WTC11 (cell line): ENCODE results near the gene NPLOC4. TPM values are rescaled to one million over a fixed set of nuclear protein-coding genes. Genes with fewer than 3 reads are reported as not detected.
A peak's percentile ranks its signal among the peaks of the same experiment; 100 is the strongest.

Experiments
- ATF1 ChIP-seq: sonication (generic); formaldehyde crosslinking; IDR thresholded peaks from 2 replicates; pipeline ENCODE4 v1.8.1; 2023; ENCODE audit warnings: mild to moderate bottlenecking, moderate library complexity, missing genetic modification reagents
- ATF3 ChIP-seq: sonication (generic); formaldehyde crosslinking; conservative IDR thresholded peaks from 2 replicates; pipeline ENCODE4 v1.8.1; 2022; ENCODE audit warnings: mild to moderate bottlenecking, missing genetic modification reagents
- ATF6 ChIP-seq: sonication (generic); formaldehyde crosslinking; IDR thresholded peaks from 2 replicates; pipeline ENCODE4 v1.8.1; 2023; ENCODE audit warnings: mild to moderate bottlenecking, missing genetic modification reagents
- CBFB ChIP-seq: sonication (generic); formaldehyde crosslinking; IDR thresholded peaks from 2 replicates; pipeline ENCODE4 v1.8.1; 2022; ENCODE audit warnings: mild to moderate bottlenecking, low read depth, missing genetic modification reagents
- ESRRA ChIP-seq: sonication (generic); formaldehyde crosslinking; IDR thresholded peaks from 2 replicates; pipeline ENCODE4 v1.8.1; 2022; ENCODE audit warnings: mild to moderate bottlenecking, missing genetic modification reagents, borderline replicate concordance
- FOXK1 ChIP-seq: sonication (generic); formaldehyde crosslinking; IDR thresholded peaks from 2 replicates; pipeline ENCODE4 v1.8.0; 2022; ENCODE audit warnings: mild to moderate bottlenecking, moderate library complexity, missing genetic modification reagents
- IRF2 ChIP-seq: sonication (generic); formaldehyde crosslinking; IDR thresholded peaks from 2 replicates; pipeline ENCODE4 v1.8.0; 2022; ENCODE audit warnings: low read depth, missing genetic modification reagents, borderline replicate concordance
- JUN ChIP-seq: sonication (generic); formaldehyde crosslinking; IDR thresholded peaks from 2 replicates; pipeline ENCODE4 v1.8.0; 2023; ENCODE audit warnings: mild to moderate bottlenecking, missing genetic modification reagents
- MXD4 ChIP-seq: fragments of 250-450 bp; sonication (Bioruptor Pico); IDR thresholded peaks from 2 replicates; pipeline ENCODE4 v1.8.0; 2021; ENCODE audit warnings: mild to moderate bottlenecking, moderate library complexity, borderline replicate concordance
- NFE2L1 ChIP-seq: sonication (generic); formaldehyde crosslinking; IDR thresholded peaks from 2 replicates; pipeline ENCODE4 v1.8.1; 2023; ENCODE audit warnings: missing genetic modification reagents
- NR2C2 ChIP-seq: sonication (generic); formaldehyde crosslinking; IDR thresholded peaks from 2 replicates; pipeline ENCODE4 v1.8.0; 2022; ENCODE audit warnings: mild to moderate bottlenecking, missing genetic modification reagents
- OVOL2 ChIP-seq: fragments of 250-450 bp; sonication (Bioruptor Pico); IDR thresholded peaks from 2 replicates; pipeline ENCODE4 v1.9.0; 2021; ENCODE audit warnings: mild to moderate bottlenecking, borderline replicate concordance
- RORB ChIP-seq: fragments of 250-450 bp; sonication (Bioruptor Pico); IDR thresholded peaks from 2 replicates; pipeline ENCODE4 v1.9.0; 2021; ENCODE audit warnings: mild to moderate bottlenecking
- SMAD3 ChIP-seq: sonication (generic); formaldehyde crosslinking; IDR thresholded peaks from 2 replicates; pipeline ENCODE4 v1.8.0; 2022; ENCODE audit warnings: missing genetic modification reagents, mild to moderate bottlenecking, borderline replicate concordance
- TEAD4 ChIP-seq: sonication (generic); formaldehyde crosslinking; IDR thresholded peaks from 2 replicates; pipeline ENCODE4 v1.8.0; 2022; ENCODE audit warnings: mild to moderate bottlenecking, missing genetic modification reagents
- TP53 ChIP-seq: sonication (generic); formaldehyde crosslinking; IDR thresholded peaks from 2 replicates; pipeline ENCODE4 v1.8.1; 2023; ENCODE audit warnings: mild to moderate bottlenecking, missing genetic modification reagents
- USF2 ChIP-seq: sonication (generic); formaldehyde crosslinking; IDR thresholded peaks from 2 replicates; pipeline ENCODE4 v1.8.1; 2023; ENCODE audit warnings: mild to moderate bottlenecking, missing genetic modification reagents, moderate library complexity
- ZBTB43 ChIP-seq: sonication (generic); formaldehyde crosslinking; IDR thresholded peaks from 2 replicates; pipeline ENCODE4 v1.8.1; 2023; ENCODE audit warnings: mild to moderate bottlenecking, missing genetic modification reagents
- ZMAT4 ChIP-seq: fragments of 250-450 bp; sonication (Bioruptor Pico); IDR thresholded peaks from 2 replicates; pipeline ENCODE4 v1.9.0; 2021; ENCODE audit warnings: mild to moderate bottlenecking
- ZNF138 ChIP-seq: sonication (generic); formaldehyde crosslinking; conservative IDR thresholded peaks from 2 replicates; pipeline ENCODE4 v1.8.1; 2022; ENCODE audit warnings: mild to moderate bottlenecking, moderate library complexity, missing genetic modification reagents
- ZNF317 ChIP-seq: sonication (generic); formaldehyde crosslinking; IDR thresholded peaks from 2 replicates; pipeline ENCODE4 v1.8.1; 2023; ENCODE audit warnings: low read depth, mild to moderate bottlenecking, moderate library complexity, missing genetic modification reagents, borderline replicate concordance
- ZNF423 ChIP-seq: fragments of 250-450 bp; sonication (Bioruptor Pico); IDR thresholded peaks from 2 replicates; pipeline ENCODE4 v2.1.2; 2022; ENCODE audit warnings: mild to moderate bottlenecking, moderate library complexity
- ZNF671 ChIP-seq: fragments of 250-450 bp; sonication (Bioruptor Pico); IDR thresholded peaks from 2 replicates; pipeline ENCODE4 v1.8.0; 2021; ENCODE audit warnings: mild to moderate bottlenecking
- total RNA-seq: library from RNA; stranded (reverse); gene quantifications from 3 replicates; pipeline ENCODE4 v1.2.3, GENCODE V29; 2021
- TF ChIP-seq, protein P1 (sequence below): fragments of 250-450 bp; sonication (Bioruptor Pico); IDR thresholded peaks from 2 replicates; pipeline ENCODE4 v1.9.0; 2021; ENCODE audit warnings: mild to moderate bottlenecking
- TF ChIP-seq, protein P2 (sequence below): sonication (generic); formaldehyde crosslinking; IDR thresholded peaks from 2 replicates; pipeline ENCODE4 v1.8.0; 2022; ENCODE audit warnings: mild to moderate bottlenecking, missing genetic modification reagents
- TF ChIP-seq, protein P3 (sequence below): sonication (generic); formaldehyde crosslinking; IDR thresholded peaks from 2 replicates; pipeline ENCODE4 v1.8.1; 2022; ENCODE audit warnings: mild to moderate bottlenecking, moderate library complexity, missing genetic modification reagents
- TF ChIP-seq, protein P4 (sequence below): sonication (generic); formaldehyde crosslinking; IDR thresholded peaks from 2 replicates; pipeline ENCODE4 v1.8.1; 2022; ENCODE audit warnings: missing genetic modification reagents, borderline replicate concordance

Gene NPLOC4
- total RNA-seq, 1 experiment from 2014 or later: 83.5 TPM

DNA sequence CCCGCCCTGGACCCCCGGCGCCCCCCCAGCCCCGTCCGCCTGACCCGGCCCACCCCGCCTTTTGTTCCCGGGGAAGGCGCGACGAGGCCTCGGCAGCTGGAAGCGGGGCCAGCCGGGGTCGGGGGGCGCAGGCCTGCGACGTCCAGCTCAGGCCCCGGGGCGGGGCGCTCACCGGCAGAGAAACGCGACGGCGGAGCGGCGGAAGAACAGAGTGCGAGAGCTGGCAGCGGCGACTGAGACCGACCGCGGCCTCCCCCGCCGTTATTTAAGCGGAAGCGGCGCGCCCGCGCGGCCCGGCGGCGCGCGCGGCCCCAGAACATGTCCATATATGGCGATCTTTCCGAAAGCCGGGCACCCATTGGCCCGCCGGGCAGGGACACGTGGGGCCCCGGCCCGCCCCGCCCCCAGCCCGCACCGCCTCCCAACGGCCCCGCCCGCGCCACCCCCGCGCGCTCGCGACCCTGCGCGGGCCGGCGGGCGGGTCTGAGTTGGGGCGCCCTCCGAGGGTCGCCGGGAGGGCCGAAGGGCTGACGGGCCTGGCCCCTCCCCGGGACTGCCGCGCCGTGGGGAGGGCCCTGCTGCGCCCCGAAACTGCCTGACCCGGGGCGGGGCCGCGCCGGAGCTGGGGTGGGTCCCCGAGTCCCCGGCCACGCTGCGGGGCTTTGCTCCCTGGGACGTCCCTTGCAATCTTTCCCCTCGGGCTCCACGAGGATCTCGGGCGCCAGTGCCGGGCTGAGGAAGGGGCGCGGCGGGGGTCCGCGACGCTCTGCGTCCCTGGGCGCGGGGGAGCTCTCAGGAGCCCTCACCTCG, 124.1 kb downstream of the NPLOC4 start, which contains the start of gene ACTG1 (continued):
- TF ChIP-seq TP53 (CRISPR knock-in tag) (peak; percentile 69; the same call in 1 of the 2 replicates), NFE2L1 (CRISPR knock-in tag) (no peak), ZMAT4 (CRISPR knock-in tag) (no peak), ZNF423 (CRISPR knock-in tag) (peak; percentile 18; the same call in 1 of the 2 replicates), JUN (CRISPR knock-in tag) (0 out of 2 replicates have a peak, but pooled peaks have one; percentile 21), USF2 (CRISPR knock-in tag) (peak; percentile 85), TEAD4 (CRISPR knock-in tag) (0 out of 2 replicates have a peak, but pooled peaks have one; percentile 30), ATF3 (CRISPR knock-in tag) (no peak), ESRRA (0 out of 2 replicates have a peak, but pooled peaks have one; percentile 42), ZNF317 (no peak), FOXK1 (no peak), ZBTB43 (CRISPR knock-in tag) (no peak), ATF6 (CRISPR knock-in tag) (no peak), OVOL2 (CRISPR knock-in tag) (no peak), CBFB (CRISPR knock-in tag) (no peak), RORB (CRISPR knock-in tag) (no peak), IRF2 (CRISPR knock-in tag) (no peak), MXD4 (no peak), NR2C2 (no peak), ZNF138 (CRISPR knock-in tag) (no peak), SMAD3 (CRISPR knock-in tag) (peak; percentile 13; the same call in 1 of the 2 replicates), ATF1 (CRISPR knock-in tag) (no peak), ZNF671 (CRISPR knock-in tag) (no peak)
- TF ChIP-seq, protein P1, sequence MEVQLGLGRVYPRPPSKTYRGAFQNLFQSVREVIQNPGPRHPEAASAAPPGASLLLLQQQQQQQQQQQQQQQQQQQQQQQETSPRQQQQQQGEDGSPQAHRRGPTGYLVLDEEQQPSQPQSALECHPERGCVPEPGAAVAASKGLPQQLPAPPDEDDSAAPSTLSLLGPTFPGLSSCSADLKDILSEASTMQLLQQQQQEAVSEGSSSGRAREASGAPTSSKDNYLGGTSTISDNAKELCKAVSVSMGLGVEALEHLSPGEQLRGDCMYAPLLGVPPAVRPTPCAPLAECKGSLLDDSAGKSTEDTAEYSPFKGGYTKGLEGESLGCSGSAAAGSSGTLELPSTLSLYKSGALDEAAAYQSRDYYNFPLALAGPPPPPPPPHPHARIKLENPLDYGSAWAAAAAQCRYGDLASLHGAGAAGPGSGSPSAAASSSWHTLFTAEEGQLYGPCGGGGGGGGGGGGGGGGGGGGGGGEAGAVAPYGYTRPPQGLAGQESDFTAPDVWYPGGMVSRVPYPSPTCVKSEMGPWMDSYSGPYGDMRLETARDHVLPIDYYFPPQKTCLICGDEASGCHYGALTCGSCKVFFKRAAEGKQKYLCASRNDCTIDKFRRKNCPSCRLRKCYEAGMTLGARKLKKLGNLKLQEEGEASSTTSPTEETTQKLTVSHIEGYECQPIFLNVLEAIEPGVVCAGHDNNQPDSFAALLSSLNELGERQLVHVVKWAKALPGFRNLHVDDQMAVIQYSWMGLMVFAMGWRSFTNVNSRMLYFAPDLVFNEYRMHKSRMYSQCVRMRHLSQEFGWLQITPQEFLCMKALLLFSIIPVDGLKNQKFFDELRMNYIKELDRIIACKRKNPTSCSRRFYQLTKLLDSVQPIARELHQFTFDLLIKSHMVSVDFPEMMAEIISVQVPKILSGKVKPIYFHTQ (CRISPR knock-in tag): no peak
- TF ChIP-seq, protein P2, sequence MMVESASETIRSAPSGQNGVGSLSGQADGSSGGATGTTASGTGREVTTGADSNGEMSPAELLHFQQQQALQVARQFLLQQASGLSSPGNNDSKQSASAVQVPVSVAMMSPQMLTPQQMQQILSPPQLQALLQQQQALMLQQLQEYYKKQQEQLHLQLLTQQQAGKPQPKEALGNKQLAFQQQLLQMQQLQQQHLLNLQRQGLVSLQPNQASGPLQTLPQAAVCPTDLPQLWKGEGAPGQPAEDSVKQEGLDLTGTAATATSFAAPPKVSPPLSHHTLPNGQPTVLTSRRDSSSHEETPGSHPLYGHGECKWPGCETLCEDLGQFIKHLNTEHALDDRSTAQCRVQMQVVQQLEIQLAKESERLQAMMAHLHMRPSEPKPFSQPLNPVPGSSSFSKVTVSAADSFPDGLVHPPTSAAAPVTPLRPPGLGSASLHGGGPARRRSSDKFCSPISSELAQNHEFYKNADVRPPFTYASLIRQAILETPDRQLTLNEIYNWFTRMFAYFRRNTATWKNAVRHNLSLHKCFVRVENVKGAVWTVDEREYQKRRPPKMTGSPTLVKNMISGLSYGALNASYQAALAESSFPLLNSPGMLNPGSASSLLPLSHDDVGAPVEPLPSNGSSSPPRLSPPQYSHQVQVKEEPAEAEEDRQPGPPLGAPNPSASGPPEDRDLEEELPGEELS (CRISPR knock-in tag): no peak; the same call in 1 of the 2 replicates
- TF ChIP-seq, protein P3, sequence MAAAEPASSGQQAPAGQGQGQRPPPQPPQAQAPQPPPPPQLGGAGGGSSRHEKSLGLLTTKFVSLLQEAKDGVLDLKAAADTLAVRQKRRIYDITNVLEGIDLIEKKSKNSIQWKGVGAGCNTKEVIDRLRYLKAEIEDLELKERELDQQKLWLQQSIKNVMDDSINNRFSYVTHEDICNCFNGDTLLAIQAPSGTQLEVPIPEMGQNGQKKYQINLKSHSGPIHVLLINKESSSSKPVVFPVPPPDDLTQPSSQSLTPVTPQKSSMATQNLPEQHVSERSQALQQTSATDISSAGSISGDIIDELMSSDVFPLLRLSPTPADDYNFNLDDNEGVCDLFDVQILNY: 0 out of 2 replicates have a peak, but pooled peaks have one; percentile 4
- TF ChIP-seq, protein P4, sequence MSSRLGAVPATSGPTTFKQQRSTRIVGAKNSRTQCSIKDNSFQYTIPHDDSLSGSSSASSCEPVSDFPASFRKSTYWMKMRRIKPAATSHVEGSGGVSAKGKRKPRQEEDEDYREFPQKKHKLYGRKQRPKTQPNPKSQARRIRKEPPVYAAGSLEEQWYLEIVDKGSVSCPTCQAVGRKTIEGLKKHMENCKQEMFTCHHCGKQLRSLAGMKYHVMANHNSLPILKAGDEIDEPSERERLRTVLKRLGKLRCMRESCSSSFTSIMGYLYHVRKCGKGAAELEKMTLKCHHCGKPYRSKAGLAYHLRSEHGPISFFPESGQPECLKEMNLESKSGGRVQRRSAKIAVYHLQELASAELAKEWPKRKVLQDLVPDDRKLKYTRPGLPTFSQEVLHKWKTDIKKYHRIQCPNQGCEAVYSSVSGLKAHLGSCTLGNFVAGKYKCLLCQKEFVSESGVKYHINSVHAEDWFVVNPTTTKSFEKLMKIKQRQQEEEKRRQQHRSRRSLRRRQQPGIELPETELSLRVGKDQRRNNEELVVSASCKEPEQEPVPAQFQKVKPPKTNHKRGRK (CRISPR knock-in tag): no peak
